ENCODE data around the gene LRRC45. TPM values are rescaled to one million over a fixed set of nuclear protein-coding genes. Genes with fewer than 3 reads are reported as not detected.

The LRRC45 gene
- total and polyA plus RNA-seq, 9 of the 15 experiments (the other 6 are each of a cell fraction or from before 2014, with no cell fraction given), result 3.5 to 21.5 (median 11.2) TPM; not detected in 2

- peak; percentile 17; the same call in 1 of the 2 replicates for TF ChIP-seq ZNF511 (CRISPR knock-in tag; IDR thresholded peaks at IDR 0.05)
- peak; percentile 87 for TF ChIP-seq MYC (IDR thresholded peaks at IDR 0.05; ENCODE audit: low read depth, low read length)
- TF ChIP-seq MYC (CRISPR knock-in tag; IDR thresholded peaks at IDR 0.05; ENCODE audit: borderline replicate concordance, low read depth), result peak; percentile 79; the same call in 1 of the 2 replicates
- TF ChIP-seq USF1 (CRISPR knock-in tag; IDR thresholded peaks at IDR 0.05), result peak; percentile 60
- TF ChIP-seq, protein P1, sequence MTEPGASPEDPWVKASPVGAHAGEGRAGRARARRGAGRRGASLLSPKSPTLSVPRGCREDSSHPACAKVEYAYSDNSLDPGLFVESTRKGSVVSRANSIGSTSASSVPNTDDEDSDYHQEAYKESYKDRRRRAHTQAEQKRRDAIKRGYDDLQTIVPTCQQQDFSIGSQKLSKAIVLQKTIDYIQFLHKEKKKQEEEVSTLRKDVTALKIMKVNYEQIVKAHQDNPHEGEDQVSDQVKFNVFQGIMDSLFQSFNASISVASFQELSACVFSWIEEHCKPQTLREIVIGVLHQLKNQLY (CRISPR knock-in tag; conservative IDR thresholded peaks at IDR 0.05), result no peak
- TF ChIP-seq ZNF121 (CRISPR knock-in tag; conservative IDR thresholded peaks at IDR 0.05), result no peak
These were observed 46.5 kb upstream of the LRRC45 start (continued) for GRCh38 chr17:81976332-81977210.
